Liver (tissue), 3 donors: ENCODE results near the gene SPATA31C1.

Experiments used
- CTCF ChIP-seq: fragments of 150-350 bp; IDR thresholded peaks from 2 replicates; pipeline ENCODE4 v1.5.1; 2017; ENCODE audit warnings: improper control_type of control experiment, low read depth, low read length; ENCODE audit not compliant: missing input control
- FOXA1 ChIP-seq: IDR thresholded peaks from 2 replicates; pipeline ENCODE4 v1.6.1; 2016; ENCODE audit warnings: antibody characterized with exemption
- FOXA2 ChIP-seq: IDR thresholded peaks from 2 replicates; pipeline ENCODE4 v1.6.1; 2016; ENCODE audit warnings: antibody characterized with exemption
- GABPA ChIP-seq, 2 donors: IDR thresholded peaks in 1 of 2; conservative IDR thresholded peaks in 1 of 2; 2 replicates each; pipeline ENCODE4 v1.6.1; 2016; ENCODE audit warnings: antibody characterized with exemption in 2 of 2, mild to moderate bottlenecking in 1 of 2, moderate library complexity in 1 of 2
- JUND ChIP-seq, 2 donors: IDR thresholded peaks; 2 replicates each; pipeline ENCODE4 v1.6.1; 2016; ENCODE audit warnings: antibody characterized with exemption in 2 of 2
- RAD21 ChIP-seq, 2 donors: IDR thresholded peaks; 2 replicates each; pipeline ENCODE4 v1.6.1; 2016; ENCODE audit warnings: antibody characterized with exemption in 2 of 2, mild to moderate bottlenecking in 2 of 2
- REST ChIP-seq: IDR thresholded peaks from 2 replicates; pipeline ENCODE4 v1.6.1; 2016; ENCODE audit warnings: antibody characterized with exemption, mild to moderate bottlenecking
- SP1 ChIP-seq: IDR thresholded peaks from 2 replicates; pipeline ENCODE4 v1.6.1; 2018; ENCODE audit warnings: antibody characterized with exemption, mild to moderate bottlenecking
- TAF1 ChIP-seq: conservative IDR thresholded peaks from 2 replicates; pipeline ENCODE4 v1.6.1; 2016; ENCODE audit warnings: antibody characterized with exemption, mild to moderate bottlenecking
- YY1 ChIP-seq: IDR thresholded peaks from 2 replicates; pipeline ENCODE4 v1.6.1; 2016; ENCODE audit warnings: antibody characterized with exemption, mild to moderate bottlenecking
- ZBTB33 ChIP-seq: IDR thresholded peaks from 2 replicates; pipeline ENCODE4 v1.6.1; 2016; ENCODE audit warnings: antibody characterized with exemption
- donor health status: healthy.
- donor health status: healthy.

GRCh38 chr9:87957839-87958238, 40.1 kb downstream of the SPATA31C1 start:
- no peak for TF ChIP-seq REST
- TF ChIP-seq CTCF = no peak
- TF ChIP-seq ZBTB33 = no peak
- TF ChIP-seq GABPA (IDR thresholded peaks at IDR 0.05 in 1 of 2, conservative IDR thresholded peaks at IDR 0.05 in 1 of 2) = no peak
- TF ChIP-seq TAF1 = no peak
- no peak for TF ChIP-seq SP1
- TF ChIP-seq YY1 = no peak
- TF ChIP-seq JUND (IDR thresholded peaks at IDR 0.05) = no peak
- TF ChIP-seq FOXA2 = no peak
- no peak for TF ChIP-seq RAD21 (IDR thresholded peaks at IDR 0.05)
- TF ChIP-seq FOXA1 = no peak
